ENCODE data around the gene ATP5ME. TPM values are rescaled to one million over a fixed set of nuclear protein-coding genes. Genes with fewer than 3 reads are reported as not detected.
A peak's percentile ranks its signal among the peaks of the same experiment; 100 is the strongest.

Gene ATP5ME
- total and polyA plus RNA-seq, 2 of the 13 experiments (the other 11 are each of a cell fraction or from before 2014, with no cell fraction given), result 305 to 753 TPM

GRCh38 chr4:649293-649625 lies 24.8 kb downstream of the ATP5ME start:
- FAIRE-seq, result no peak
- TF ChIP-seq, protein P1, sequence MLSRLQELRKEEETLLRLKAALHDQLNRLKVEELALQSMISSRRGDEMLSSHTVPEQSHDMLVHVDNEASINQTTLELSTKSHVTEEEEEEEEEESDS (CRISPR knock-in tag; IDR thresholded peaks at IDR 0.05; ENCODE audit: borderline replicate concordance), result no peak
- no peak for TF ChIP-seq ADNP (CRISPR knock-in tag; IDR thresholded peaks at IDR 0.05)
- TF ChIP-seq ZC3H4 (CRISPR knock-in tag; IDR thresholded peaks at IDR 0.05; ENCODE audit: borderline replicate concordance), result no peak
- no peak for TF ChIP-seq ZNF773 (CRISPR knock-in tag; IDR thresholded peaks at IDR 0.05; ENCODE audit: borderline replicate concordance)
- TF ChIP-seq NCOA1 (CRISPR knock-in tag; IDR thresholded peaks at IDR 0.05), result no peak
- TF ChIP-seq LBX2 (CRISPR knock-in tag; IDR thresholded peaks at IDR 0.05; ENCODE audit: borderline replicate concordance), result no peak
- no peak for TF ChIP-seq NBN (conservative IDR thresholded peaks at IDR 0.05)
- Histone ChIP-seq H4K20me1 (ENCODE audit: insufficient read depth, low read length) (no peaks in the 10 kb centered on the region), H3K9ac (ENCODE audit: insufficient read depth, low read depth, low read length) (no peak overlapping the region), H3K27ac (ENCODE audit: extremely low read length, insufficient read depth, low read length) (no peak overlapping the region), H3K36me3 (replicated peaks in 1 of 2; ENCODE audit: control insufficient read depth in 1 of 2, insufficient read depth in 2 of 2, low read length in 2 of 2) (no peaks in the 10 kb centered on the region), H3K4me3 (replicated peaks in 1 of 3; ENCODE audit: insufficient read depth in 1 of 3, low read depth in 2 of 3, low read length in 3 of 3) (no peak overlapping the region), H3K79me2 (ENCODE audit: insufficient read depth, low read length) (no peaks in the 10 kb centered on the region), H2AFZ (ENCODE audit: low read length) (no peak overlapping the region), H3K4me2 (ENCODE audit: low read depth, low read length) (no peak overlapping the region), H3K4me1 (ENCODE audit: insufficient read depth, low read length) (peaks cover 35% of the 10 kb centered on the region), H3K27me3 (ENCODE audit: control insufficient read depth in 1 of 2, insufficient read depth in 2 of 2, low read length in 2 of 2) (peaks cover 16 to 63% of the 10 kb centered on the region in 2 experiments), H3K9me3 (ENCODE audit: low read length) (no peaks in the 10 kb centered on the region)
- in situ Hi-C loops (cut with HindIII; ENCODE audit: extremely low pct_ligation_motif_present, low pct_unique_long_range_greater_than_20kb), result no loop called here
- POLR2A ChIA-PET, result interaction anchor here (1.2 kb wide), 1 partner anchor 25 kb away, joined by 3 read pairs; the partner anchor contains the start of genes ATP5ME and MYL5
- BruUV-seq (replicated peaks), result no TSS peak
- no peak for ATAC-seq
- intact Hi-C loops (cut with micrococcal nuclease; ENCODE audit: unreplicated experiment), result no loop called here
- no CpG with 5 or more reads among the region's 7 CpGs for WGBS (ENCODE audit: low lambda C conversion rate)
- DNase-seq (ENCODE audit: low spot score), result no peak
- CTCF ChIA-PET (ENCODE audit: low intra/inter-chr PET ratio, low total read pairs), result no interaction called here

- WGBS (ENCODE audit: low lambda C conversion rate), result 79% methylated on average over 9 of the region's 28 CpGs
- H3K79me2 ChIP-seq (ENCODE audit: insufficient read depth, low read length), result no peaks in the 10 kb centered on the region
- H3K27ac ChIP-seq (ENCODE audit: extremely low read length, insufficient read depth, low read length), result no peak overlapping the region
- H3K36me3 ChIP-seq (replicated peaks in 1 of 2; ENCODE audit: control insufficient read depth in 1 of 2, insufficient read depth in 2 of 2, low read length in 2 of 2), result no peaks in the 10 kb centered on the region
- no peak overlapping the region for H2AFZ ChIP-seq (ENCODE audit: low read length)
- ChIA-PET POLR2A (interaction anchor here (1.2 kb wide), 1 partner anchor 25 kb away, joined by 3 read pairs; the partner anchor contains the start of genes ATP5ME and MYL5), CTCF (ENCODE audit: low intra/inter-chr PET ratio, low total read pairs) (no interaction called here)
- peaks cover 35% of the 10 kb centered on the region for H3K4me1 ChIP-seq (ENCODE audit: insufficient read depth, low read length)
- H4K20me1 ChIP-seq (ENCODE audit: insufficient read depth, low read length), result no peaks in the 10 kb centered on the region
- H3K4me3 ChIP-seq (replicated peaks in 1 of 3; ENCODE audit: insufficient read depth in 1 of 3, low read depth in 2 of 3, low read length in 3 of 3), result peak overlapping the region; percentile 11 to 48 (median 28); a peak in 3 of 6 replicates
- in situ Hi-C loops (cut with HindIII; ENCODE audit: extremely low pct_ligation_motif_present, low pct_unique_long_range_greater_than_20kb), result no loop called here
- no peak overlapping the region for H3K9ac ChIP-seq (ENCODE audit: insufficient read depth, low read depth, low read length)
- FAIRE-seq, result no peak
- H3K27me3 ChIP-seq (ENCODE audit: control insufficient read depth in 1 of 2, insufficient read depth in 2 of 2, low read length in 2 of 2), result peaks cover 14 to 58% of the 10 kb centered on the region in 2 experiments
- ATAC-seq, result peak; percentile 76
- H3K9me3 ChIP-seq (ENCODE audit: low read length), result no peaks in the 10 kb centered on the region
- no TSS peak for BruUV-seq (replicated peaks)
- H3K4me2 ChIP-seq (ENCODE audit: low read depth, low read length), result peak overlapping the region; percentile 60
- intact Hi-C loops (cut with micrococcal nuclease; ENCODE audit: unreplicated experiment), result no loop called here
- DNase-seq (ENCODE audit: low spot score), result peak; percentile 35
- TF ChIP-seq CTCF (CRISPR knock-in tag; IDR thresholded peaks at IDR 0.05), result 0 out of 2 replicates have a peak, but pooled peaks have one; percentile 7
- TF ChIP-seq MAFK (conservative IDR thresholded peaks at IDR 0.05 in 1 of 2, IDR thresholded peaks at IDR 0.05 in 1 of 2; ENCODE audit: low read length in 2 of 2), result no peak
- TF ChIP-seq, protein P2, sequence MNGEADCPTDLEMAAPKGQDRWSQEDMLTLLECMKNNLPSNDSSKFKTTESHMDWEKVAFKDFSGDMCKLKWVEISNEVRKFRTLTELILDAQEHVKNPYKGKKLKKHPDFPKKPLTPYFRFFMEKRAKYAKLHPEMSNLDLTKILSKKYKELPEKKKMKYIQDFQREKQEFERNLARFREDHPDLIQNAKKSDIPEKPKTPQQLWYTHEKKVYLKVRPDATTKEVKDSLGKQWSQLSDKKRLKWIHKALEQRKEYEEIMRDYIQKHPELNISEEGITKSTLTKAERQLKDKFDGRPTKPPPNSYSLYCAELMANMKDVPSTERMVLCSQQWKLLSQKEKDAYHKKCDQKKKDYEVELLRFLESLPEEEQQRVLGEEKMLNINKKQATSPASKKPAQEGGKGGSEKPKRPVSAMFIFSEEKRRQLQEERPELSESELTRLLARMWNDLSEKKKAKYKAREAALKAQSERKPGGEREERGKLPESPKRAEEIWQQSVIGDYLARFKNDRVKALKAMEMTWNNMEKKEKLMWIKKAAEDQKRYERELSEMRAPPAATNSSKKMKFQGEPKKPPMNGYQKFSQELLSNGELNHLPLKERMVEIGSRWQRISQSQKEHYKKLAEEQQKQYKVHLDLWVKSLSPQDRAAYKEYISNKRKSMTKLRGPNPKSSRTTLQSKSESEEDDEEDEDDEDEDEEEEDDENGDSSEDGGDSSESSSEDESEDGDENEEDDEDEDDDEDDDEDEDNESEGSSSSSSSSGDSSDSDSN (CRISPR knock-in tag; IDR thresholded peaks at IDR 0.05), result peak; percentile 48
Observed at GRCh38 chr4:648579-649292, 25.3 kb downstream of the ATP5ME start.

Measured in HepG2 (cell line).